ENCODE data around the gene MPP3.

Gene MPP3

GRCh38 chr17:43860927-43861622, 28.1 kb upstream of the MPP3 start:
- DNase-seq (ENCODE audit: low spot score) = no peak

- no peak for DNase-seq (ENCODE audit: low spot score)
Observed at GRCh38 chr17:43860077-43860725, 27.3 kb upstream of the MPP3 start.

- no peak for DNase-seq (ENCODE audit: low spot score)
Observed at GRCh38 chr17:43857957-43858600, 25.1 kb upstream of the MPP3 start.

GRCh38 chr17:43857141-43857540, 24.2 kb upstream of the MPP3 start:
- no peak for DNase-seq (ENCODE audit: low spot score)

- DNase-seq (ENCODE audit: low spot score) = no peak
Observed at GRCh38 chr17:43856141-43856540, 23.2 kb upstream of the MPP3 start.

- DNase-seq (ENCODE audit: low spot score) = no peak
Observed at GRCh38 chr17:43855061-43855460, 22.1 kb upstream of the MPP3 start.

- no peak for DNase-seq (ENCODE audit: low spot score)
Observed at GRCh38 chr17:43854498-43854897, 21.6 kb upstream of the MPP3 start.

GRCh38 chr17:43853546-43853945, 20.6 kb upstream of the MPP3 start:
- DNase-seq (ENCODE audit: low spot score) = no peak

- DNase-seq (ENCODE audit: low spot score) = no peak
Observed at GRCh38 chr17:43852571-43852970, 19.6 kb upstream of the MPP3 start.

- DNase-seq (ENCODE audit: low spot score) = no peak
Observed at GRCh38 chr17:43849116-43849515, 16.2 kb upstream of the MPP3 start.

- DNase-seq (ENCODE audit: low spot score) = no peak
Observed at GRCh38 chr17:43848601-43849000, 15.7 kb upstream of the MPP3 start.

- no peak for DNase-seq (ENCODE audit: low spot score)
Observed at GRCh38 chr17:43846963-43847371, 14.0 kb upstream of the MPP3 start, which contains the start of gene CD300LG. CD300LG (plus strand) TSS chr17:43847176; CDS start chr17:43847217, 41 bp downstream.

GRCh38 chr17:43846221-43846712, 13.3 kb upstream of the MPP3 start:
- DNase-seq (ENCODE audit: low spot score) = peak; percentile 92

GRCh38 chr17:43845766-43846165, 12.8 kb upstream of the MPP3 start:
- no peak for DNase-seq (ENCODE audit: low spot score)

GRCh38 chr17:43844241-43844640, 11.3 kb upstream of the MPP3 start:
- DNase-seq (ENCODE audit: low spot score) = no peak

GRCh38 chr17:43842975-43843325, 10.0 kb upstream of the MPP3 start:
- DNase-seq (ENCODE audit: low spot score) = no peak

- DNase-seq (ENCODE audit: low spot score) = peak; percentile 36
Observed at GRCh38 chr17:43842091-43842974, 9.4 kb upstream of the MPP3 start.

GRCh38 chr17:43841282-43841681, 8.3 kb upstream of the MPP3 start:
- no peak for DNase-seq (ENCODE audit: low spot score)

GRCh38 chr17:43840814-43841213, 7.9 kb upstream of the MPP3 start:
- peak; percentile 59 for DNase-seq (ENCODE audit: low spot score)

- DNase-seq (ENCODE audit: low spot score) = no peak
Observed at GRCh38 chr17:43839670-43840108, 6.7 kb upstream of the MPP3 start.

GRCh38 chr17:43834106-43834505, 1.2 kb upstream of the MPP3 start:
- DNase-seq (ENCODE audit: low spot score) = peak; percentile 33

Measured in hepatic stellate cell (primary cell).